GM23248 (cell line): ENCODE results near the gene CDC40.

Experiments
- EZH2 ChIP-seq: fragments of 200-600 bp; sonication (generic); IDR thresholded peaks from 2 replicates; pipeline ENCODE4 v1.6.1; 2018; ENCODE audit warnings: antibody characterized with exemption, mild to moderate bottlenecking; ENCODE audit not compliant: insufficient read depth, poor library complexity, severe bottlenecking
- EZH2phosphoT487 ChIP-seq: fragments of 200-600 bp; sonication (generic); IDR thresholded peaks from 2 replicates; pipeline ENCODE4 v1.6.1; 2018; ENCODE audit warnings: antibody characterized with exemption, moderate library complexity, mild to moderate bottlenecking, low read depth; ENCODE audit not compliant: insufficient read depth

- TF ChIP-seq EZH2 (no peak), EZH2phosphoT487 (no peak)
These were observed 21.1 kb downstream of the CDC40 start for GRCh38 chr6:110201151-110201884.
